Fibroblast of skin of right biceps (primary cell): ENCODE data around the gene GFI1.
"Not testable (repeated sequence)": the region's sequence is repeated elsewhere in the genome, so short reads cannot be mapped to it uniquely, and the experiment has no call there.

ENCODE experiments used
- DNase-seq: peaks from one replicate; pipeline ENCODE4 v3.0.0-alpha.2; 2013

The GFI1 gene

DNA sequence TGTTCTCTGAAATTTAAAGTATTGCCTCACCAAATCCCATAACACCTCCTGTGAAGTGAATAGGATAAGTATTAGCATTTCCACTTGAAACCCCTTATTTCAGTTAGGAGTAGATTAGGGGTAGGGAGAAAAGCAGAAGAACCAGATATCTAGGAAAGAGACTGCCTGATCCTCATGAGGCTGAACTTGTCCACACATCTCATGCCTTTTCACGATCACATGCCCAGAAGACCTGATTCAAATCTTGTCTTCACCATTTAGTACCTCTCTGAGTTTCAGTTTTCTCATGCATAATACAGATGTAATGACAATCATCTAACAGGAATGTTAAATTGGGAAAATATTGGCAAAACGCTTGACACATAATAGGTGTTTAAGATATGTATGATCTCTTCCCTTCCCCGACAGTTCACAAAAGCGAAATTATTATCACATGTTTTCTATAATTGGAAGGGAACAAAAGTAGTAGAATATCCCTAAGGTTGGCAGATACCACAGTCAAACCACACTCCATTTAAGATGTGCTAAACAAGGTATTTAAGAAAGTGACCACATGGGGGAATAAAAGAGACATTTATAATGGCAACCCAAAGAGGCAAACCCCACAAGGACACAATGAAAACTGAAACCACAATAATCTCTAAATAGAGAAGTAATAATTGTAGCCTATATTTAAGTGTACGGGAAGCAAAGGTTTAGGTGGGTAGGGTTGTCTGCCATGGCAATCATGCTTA, 25.2 kb downstream of the GFI1 start:
- no peak for DNase-seq

DNA sequence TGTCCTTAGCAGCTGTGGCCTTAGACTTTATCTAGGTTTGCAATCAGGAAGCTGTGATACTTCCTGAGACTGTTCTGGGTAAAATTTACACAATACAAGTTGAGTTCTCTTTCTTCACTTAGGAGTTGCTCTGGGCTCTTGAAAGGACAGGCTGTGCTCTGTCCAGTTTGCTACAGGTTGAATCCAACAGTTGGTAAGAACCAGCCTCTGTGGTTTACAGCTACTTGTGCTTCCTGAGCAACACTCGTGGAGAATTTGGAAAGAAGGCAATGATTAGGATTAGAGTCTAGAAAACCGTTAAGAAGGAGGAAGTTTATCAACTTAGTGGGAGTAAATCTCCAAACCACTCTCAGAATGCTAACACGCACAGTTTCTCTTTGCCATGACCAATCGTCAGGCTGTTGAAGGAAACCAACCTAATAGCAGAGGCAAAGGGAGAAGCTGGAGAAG, 26.8 kb downstream of the GFI1 start:
- no peak for DNase-seq

DNA sequence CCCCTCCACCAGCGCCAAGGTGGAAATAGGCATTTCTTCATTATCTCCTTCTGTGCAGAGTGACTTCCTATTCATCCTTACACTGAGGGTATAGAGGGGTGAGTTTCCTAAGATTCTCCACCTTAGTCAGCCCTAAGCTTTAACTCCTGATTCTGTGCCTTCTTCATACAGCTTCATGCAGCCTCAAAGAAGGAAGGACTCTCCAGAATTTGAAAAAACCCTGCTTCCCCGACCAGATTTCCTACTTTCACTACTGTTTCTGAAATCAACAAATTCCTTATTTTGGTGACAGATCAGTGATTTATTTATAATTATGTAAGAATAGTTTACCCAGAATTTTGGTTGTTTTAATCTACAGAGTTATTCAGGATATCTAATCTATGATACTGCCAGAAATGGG, 28.6 kb downstream of the GFI1 start:
- no peak for DNase-seq

DNA sequence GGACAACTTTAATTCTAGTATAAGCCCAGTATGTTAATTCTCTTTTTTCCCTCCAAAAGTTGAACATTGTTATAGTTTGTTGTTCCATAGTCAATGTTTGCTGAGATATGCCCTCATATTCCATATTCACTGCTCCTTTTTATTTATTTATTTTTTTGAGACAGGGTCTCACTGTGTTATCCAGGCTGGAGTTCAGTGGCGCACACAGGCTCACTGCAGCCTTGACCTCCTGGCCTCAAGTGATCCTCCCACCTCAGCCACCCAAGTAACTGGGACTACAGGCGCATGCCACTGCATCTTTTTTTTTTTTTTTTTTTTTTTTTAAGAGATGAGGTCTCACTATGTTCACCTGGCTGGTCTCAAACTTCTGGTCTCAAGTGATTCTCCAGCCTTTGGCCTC, 38.7 kb downstream of the GFI1 start:
- no peak for DNase-seq

DNA sequence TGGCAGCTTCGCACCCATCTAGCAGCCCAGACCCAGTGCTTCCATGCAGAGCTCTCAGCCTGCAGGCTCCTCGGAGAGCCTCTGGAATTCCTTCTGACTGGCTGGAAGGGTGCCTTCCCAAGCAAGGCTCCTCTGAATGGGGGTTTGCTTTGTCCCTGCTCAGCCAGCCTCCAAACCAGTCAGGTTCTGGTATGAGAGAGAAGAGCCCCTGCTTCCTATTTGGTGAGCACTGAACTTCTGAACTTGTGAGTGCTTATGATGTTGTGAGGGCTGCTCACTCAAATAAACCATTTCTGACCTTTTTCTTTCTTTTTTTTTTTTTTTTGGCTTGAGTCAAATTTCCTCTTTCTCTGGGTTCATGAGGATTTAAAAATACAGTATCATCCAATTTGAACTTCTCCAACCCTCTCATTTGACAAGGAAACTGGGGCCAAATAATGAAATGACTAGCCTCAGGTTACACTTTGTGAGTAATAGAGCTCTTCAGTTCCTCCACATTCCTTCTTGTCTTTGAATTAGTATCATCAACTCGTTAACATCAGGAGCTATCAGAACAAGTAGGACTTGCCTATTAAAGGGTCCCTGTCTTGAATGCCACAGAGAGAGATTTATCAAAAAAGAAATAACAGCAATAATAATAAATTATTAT, 39.6 kb downstream of the GFI1 start:
- no peak for DNase-seq

DNA sequence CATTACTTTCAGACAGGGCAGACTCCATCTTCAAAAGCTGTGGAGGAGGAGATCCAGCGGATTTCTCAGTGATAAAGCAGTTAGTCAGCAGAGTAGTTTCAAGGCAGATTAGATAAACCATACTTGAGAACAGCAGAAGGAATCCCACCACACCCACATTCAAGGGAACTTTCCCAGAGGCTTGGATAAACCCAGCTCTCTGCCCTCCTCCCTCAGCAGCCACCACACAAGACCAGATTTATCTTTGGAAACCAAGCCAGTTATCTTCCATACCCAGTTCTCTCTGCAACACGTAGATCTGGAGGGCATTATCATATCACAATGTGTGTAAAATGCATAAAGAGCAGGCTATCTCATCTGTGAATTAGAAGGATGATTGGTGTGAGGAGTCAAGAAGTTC, 40.2 kb downstream of the GFI1 start:
- peak; percentile 9 for DNase-seq

DNA sequence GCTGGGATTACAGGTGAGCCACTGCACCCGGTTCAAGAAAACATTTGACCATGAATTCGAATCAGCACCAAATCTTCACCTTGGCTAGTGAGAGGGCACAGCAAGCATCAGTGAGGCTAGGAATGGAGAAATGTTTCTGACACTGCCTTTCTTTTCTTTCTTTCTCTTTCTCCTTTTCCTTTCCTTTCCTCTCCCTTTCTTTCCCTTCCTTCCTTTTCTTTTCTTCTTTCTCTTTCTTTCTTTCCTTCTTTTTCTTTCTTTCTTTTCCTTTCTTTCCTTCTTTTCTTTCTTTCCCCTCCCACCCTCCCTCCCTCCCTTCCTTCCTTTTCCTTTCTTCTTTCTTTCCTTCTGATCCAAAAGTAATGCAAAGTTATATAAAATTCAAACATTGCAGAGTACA, 40.9 kb downstream of the GFI1 start:
- no peak for DNase-seq

DNA sequence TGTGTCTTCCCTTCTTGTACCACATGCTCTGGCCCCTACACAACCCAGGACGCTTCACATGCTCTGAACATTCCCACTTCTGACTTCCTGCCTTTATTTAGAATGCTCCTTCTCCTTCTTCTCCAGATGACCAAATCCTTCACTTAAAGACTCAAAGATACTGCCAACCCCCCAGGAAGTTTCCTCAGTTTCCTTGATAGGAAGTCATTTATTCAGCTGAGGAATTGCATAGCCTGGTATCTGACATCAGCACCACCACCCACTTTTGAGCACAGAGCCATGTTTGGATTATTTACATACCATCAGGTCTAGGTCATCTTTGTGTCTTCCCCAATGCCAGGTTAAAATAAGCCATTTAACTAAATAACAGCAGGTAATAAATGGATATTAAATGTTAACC, 42.4 kb downstream of the GFI1 start:
- peak; percentile 31 for DNase-seq

DNA sequence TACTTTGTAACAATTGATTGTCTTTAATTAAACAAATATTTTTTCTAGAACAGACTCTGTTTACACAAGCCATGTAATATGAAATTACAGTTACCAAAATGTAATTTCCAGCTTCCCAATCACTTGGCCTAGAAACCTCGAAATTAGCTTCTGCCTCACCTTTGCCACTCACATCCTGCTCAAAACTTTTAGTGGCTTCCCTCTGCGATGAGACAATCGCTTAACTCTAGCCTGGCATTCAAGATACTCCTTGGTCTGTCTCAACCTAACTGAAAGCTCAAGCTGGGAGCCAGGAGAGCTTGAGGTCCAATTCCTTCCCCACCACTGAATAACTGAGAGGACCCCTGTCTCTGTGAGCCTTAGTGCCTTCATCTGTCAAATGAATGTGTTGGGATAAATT, 42.8 kb downstream of the GFI1 start:
- no peak for DNase-seq

DNA sequence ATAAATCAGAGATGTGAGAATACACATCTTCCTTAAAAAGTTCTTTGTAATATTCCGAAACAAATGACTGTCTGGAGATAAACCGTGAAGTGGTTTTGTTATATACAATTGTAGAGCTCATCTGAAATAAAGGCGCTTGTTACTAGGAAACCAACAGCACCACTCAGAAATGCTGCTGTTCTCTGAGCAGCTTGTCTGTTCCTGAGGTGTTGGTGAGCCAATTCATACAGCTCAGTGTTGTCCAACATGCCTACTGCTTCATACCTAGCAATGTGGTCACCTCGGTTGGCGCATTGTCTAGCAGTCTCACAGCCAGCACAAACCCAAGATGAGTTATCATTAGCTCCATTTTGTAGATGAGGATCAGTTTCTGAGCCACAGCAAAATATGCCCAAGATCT, 44.4 kb downstream of the GFI1 start:
- DNase-seq = no peak

DNA sequence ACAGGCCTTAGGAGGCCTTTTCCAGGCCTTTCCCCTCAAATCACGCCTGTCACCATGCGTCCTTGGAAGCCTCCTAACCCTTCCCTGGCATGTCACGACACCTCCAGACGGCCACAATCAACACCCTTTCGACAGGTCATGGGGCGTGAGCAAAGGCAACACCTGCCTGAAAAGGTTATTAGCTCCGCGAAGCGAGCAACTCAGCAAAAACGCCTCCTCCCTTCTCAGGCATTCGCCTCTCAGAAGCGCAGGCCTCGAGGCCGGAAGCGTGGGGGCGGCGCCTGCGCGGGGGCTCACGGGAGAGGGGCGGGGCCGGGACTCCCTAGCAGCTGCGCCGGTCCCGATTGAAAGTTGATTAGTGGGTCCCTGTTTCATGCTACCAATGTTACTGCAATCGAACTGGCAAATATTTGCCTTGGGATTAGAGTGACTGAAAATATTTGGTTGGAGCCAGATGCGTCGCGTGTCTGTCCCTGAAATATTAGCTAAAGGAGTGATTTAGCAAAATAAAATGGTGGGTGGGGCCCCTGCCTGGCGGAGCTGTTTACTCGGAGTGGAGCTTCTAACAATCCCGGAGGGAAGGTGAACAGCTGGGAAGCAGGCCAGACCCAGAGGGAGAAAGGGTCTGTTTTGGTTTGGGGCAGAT, 44.9 kb downstream of the GFI1 start:
- DNase-seq = no peak

DNA sequence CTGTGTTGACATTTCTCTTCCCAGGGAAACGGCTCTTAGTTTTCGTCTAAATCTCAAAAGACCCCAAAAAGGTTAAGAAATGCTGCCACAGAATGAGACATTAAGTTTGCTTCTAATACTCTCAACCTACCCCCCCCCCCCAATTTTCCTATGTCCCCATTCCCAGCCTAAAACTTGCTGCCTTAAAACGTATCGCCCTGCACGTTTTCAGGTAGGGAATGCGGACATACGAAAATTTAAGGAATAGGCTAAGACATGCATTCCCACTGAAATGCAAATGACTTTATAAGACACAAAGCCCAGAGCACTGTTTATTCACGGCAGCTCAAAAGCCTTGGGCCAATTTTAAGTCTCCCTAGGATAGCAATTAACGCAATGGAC, 45.4 kb downstream of the GFI1 start:
- no peak for DNase-seq

DNA sequence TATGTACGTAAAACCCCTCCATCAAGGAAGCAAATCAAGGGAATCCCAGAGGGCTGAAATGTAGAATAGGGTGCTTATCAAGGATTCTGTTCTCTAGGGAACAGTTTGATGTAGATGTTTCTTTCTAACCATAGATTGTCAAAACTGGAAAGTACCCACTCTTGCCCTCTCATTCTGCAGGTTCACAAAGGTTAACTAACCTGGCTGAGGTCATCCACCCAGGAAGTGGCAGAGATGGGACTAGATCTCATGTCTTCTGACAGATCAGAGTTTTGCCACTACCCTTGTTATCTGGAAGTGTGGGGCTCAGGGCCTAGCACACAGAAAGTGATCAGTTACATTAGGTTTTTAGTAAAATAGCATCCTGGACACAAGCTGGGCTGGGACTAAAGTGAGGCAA, 47.4 kb downstream of the GFI1 start:
- DNase-seq = no peak

DNA sequence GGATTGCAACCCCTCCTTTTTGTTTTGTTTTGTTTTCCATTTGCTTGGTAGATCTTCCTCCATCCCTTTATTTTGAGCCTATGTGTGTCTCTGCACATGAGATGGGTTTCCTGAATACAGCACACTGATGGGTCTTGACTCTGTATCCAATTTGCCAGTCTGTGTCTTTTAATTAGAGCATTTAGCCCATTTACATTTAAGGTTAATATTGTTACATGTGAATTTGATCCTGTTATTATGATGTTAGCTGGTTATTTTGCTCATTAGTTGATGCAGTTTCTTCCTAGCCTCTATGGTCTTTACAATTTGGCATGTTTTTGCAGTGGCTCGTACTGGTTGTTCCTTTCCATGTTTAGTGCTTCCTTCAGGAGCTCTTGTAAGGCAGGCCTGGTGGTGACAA, 52.2 kb downstream of the GFI1 start:
- DNase-seq = not testable (repeated sequence)

DNA sequence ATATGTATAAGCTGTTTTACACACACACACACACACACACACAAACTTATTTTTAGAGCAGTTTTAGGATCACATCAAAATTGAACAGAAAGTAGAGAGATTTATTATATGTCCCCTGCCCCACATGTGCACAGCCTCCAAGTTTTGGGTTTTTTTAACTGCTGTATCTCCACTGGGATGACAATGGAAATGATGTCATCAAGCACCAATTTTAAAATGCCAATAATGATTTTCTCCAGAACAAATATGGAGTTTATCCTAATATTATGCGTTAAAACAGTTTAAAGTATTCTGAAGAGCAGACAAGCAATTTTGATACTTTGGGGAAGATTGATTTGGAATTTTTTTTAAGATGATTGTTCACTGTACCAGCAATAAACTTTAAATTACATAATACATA, 56.7 kb downstream of the GFI1 start:
- no peak for DNase-seq

DNA sequence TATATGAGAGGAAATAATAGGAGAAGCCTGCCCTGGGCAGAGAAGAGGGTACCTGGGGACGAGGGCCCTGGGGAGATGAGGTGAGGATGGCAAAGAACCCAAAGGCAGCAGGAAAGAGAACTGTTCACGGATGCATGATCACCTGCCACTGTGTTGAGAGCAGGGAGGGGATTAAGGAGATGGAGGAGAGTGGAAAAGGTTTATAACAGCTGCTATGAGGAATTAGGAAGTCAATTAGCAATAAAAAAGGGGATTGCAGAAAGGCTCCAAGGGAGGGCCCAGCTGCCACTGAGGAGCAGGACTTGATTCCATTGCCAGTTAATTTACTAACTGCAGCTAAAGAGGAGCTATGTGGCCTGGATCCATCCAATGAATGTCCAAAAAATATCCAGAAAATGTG, 61.1 kb downstream of the GFI1 start:
- DNase-seq = no peak
